Stimulated activated naive CD4-positive, alpha-beta T cell treated with Interleukin-2 at 50 U/mL for 16 hours (primary cell): ENCODE measurements around the gene NR2F1-AS1.
"Not testable (repeated sequence)": the region's sequence is repeated elsewhere in the genome, so short reads cannot be mapped to it uniquely, and the experiment has no call there.

Experiments
- DNase-seq: peaks from one replicate; lab custom pipeline; 2025; lab: John Stamatoyannopoulos, UW

Gene NR2F1-AS1

GRCh38 chr5:93430118-93430517 lies 150.9 kb downstream of the NR2F1-AS1 start:
- DNase-seq, result no peak

GRCh38 chr5:93428868-93429267 lies 152.2 kb downstream of the NR2F1-AS1 start:
- DNase-seq, result no peak

- DNase-seq, result no peak
These were observed 153.7 kb downstream of the NR2F1-AS1 start for GRCh38 chr5:93427316-93427715.

DNA sequence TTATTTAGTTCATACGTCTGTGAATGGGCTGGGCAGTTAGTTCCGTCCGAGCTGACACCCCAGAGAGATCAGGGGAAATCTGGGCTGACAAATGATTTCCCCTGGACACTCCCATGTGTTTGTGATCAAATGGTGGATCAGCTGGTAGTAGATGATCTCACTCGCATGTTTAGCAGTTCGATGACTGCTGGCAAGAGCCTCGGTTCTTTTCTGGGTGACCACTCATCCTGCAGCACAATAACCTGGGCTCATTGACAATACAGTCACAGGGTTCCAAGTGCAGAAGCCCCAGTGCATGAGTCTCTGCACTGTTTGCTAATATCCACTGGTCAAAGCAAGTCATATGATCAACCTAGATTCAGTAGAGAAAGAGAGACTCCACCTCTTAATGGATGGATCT lies 155.9 kb downstream of the NR2F1-AS1 start:
- no peak for DNase-seq

DNA sequence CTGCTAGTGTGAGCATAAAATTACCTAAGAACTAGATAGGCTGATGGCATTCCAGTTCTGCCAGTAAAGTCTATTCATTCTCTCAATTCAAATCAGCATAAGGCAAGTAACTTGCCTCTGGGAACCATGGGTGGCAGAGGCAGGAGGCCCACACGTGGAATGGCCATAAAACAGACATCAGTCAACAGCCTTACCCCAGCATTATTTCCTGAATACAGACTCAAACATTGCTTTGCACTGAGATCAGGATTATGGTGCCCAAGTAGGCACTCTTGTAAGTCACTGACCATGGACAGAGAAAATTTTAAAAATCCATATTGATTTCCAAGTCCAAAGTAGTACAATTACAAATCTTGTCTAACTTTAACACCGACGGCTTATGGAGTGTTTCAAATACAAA lies 157.7 kb downstream of the NR2F1-AS1 start:
- DNase-seq, result no peak

DNA sequence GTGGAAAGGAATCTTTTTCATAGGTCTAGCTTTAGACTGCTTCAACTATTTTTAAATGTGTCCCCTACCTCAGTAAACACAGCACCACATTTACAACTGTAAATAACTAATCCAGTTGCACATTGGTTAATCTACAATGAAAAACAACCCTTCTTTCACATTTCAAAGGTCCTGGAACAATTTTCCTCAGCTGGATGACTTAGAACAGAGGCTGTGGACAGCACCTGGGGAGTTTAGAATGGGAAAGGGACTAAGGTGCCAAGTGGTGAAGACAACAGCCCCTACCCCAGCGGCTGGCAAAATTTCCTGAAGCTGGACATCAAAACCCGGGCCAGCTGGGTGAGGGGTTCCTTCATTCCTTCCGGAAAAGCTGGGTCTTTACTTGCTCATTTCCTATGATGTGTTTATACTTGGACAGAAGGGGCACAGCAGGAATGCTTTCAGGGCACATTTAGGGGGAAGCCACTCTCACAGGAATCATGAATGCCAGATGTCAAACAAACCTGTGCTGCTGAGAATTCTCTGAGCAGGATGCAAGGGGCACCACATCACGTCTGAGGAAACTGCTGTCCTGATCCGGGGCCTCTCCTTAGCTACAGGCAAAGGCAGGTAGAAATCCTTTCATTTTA lies 158.3 kb downstream of the NR2F1-AS1 start:
- DNase-seq, result no peak

- DNase-seq, result no peak
These were observed 159.0 kb downstream of the NR2F1-AS1 start for GRCh38 chr5:93421987-93422401.

DNA sequence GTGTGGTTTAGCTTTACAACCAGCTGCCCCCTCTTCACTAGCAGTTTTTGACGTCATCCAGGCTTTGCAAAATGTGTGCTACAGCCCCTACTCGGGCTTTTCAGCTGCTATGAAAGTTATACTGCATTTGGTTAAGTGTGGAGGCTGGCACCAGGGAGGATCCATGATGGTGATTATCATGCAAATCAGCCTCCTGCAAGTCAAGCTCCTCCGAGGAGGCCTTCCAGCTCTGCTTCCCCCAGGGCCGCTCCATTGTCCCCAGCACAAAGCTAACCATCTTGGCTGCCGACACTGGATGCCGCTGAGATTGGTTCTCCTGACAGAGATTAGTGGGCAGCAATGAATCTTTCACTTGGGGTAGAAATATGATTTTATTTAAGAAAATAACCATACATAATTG lies 159.6 kb downstream of the NR2F1-AS1 start:
- no peak for DNase-seq

DNA sequence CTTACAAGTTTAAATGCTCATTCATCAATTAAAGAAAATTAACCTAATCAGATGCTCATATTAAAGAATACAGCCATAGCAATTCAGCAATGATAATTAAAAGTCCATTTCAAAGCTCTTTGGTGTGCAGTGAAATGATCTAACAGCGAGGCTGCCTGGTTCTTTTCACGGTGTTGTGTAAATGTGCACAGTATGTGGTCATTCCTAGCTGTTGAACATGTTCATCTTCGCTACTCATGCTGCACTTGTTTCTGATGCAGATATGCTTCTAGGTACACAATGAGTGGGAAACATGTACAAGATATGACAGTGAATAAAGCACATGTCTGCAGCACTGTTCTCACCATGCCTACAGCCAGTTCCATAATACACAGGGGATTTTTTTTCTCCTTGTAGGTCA lies 163.5 kb downstream of the NR2F1-AS1 start:
- no peak for DNase-seq

- DNase-seq, result no peak
These were observed 165.2 kb downstream of the NR2F1-AS1 start for GRCh38 chr5:93415819-93416218.

- DNase-seq, result no peak
These were observed 169.3 kb downstream of the NR2F1-AS1 start for GRCh38 chr5:93411716-93412115.

GRCh38 chr5:93409691-93410090 lies 171.3 kb downstream of the NR2F1-AS1 start:
- DNase-seq, result no peak

- DNase-seq, result no peak
These were observed 173.6 kb downstream of the NR2F1-AS1 start for GRCh38 chr5:93407454-93407853.

DNA sequence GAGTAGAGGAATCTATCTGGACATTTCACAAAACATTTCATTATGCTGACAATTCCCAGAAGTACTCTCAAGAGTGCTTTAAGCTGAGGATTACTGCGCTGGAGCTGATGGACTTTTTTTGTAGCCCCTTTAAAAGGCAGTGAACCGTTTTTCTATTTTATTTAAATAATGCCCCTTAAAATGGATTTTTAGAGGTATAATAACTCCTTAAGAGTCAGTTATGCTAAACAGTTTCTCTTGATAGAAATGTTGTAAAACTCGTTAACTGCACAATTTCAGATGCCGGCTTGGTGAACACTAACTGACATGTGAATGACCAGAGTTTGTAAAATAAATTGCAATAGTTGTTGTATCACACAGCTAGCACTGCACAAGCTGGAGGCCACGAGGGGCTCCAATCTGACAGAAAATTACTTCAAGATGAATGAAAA lies 174.0 kb downstream of the NR2F1-AS1 start:
- no peak for DNase-seq

DNA sequence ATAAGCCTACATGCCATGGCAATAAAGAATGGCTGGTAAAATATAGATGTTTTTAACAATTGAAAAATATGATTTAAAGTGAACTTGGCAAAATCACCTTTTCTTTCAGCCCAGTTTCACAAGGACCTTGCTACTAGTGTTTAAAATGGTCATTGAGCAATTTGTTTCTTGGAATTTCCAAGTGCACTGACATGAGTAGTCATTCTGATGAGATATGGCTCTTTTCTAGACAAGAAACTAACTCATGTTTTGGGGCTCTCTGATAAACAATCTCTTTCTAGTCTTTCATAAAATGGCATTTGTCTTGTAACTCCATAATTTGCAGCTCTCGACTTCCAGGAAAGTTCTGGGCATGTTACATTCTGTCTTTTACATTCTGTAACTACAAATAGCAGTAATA lies 176.8 kb downstream of the NR2F1-AS1 start:
- DNase-seq, result no peak

DNA sequence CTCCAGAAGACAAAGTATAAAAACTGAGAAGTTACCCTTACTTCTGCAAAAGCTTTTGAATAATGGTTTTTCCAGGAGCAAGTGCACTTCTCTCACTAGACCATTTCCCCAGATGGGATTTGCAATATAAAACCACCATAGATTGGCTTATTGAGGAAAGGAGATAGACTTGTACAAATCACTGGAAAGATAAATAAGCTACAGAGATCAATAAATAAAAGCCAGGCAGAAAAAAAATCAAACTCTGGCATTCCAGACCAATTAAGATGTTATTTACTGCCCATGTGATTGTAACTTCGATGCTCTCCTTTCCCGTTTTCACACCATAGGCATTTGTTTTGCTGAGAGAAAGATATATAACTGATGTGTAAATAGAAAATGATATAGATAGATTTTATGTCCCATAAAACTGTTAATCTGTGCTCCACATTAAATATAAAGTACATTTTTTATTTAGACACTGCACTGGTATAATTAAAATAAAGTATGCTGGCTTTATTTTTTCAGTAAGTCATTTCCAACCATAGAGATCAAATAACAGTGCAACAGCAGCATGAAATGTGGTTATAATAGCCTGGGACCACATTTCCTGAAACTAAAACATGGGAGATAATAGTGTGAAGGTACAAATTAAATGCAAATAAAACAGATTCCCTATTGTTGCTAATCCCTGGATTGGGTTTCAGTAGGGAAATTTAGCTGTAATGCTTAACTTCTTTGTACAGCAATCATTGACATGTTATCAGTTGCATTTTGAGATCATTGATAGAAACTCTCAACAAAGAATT lies 177.7 kb downstream of the NR2F1-AS1 start:
- DNase-seq, result no peak

- DNase-seq, result no peak
These were observed 178.6 kb downstream of the NR2F1-AS1 start for GRCh38 chr5:93402451-93402850.

DNA sequence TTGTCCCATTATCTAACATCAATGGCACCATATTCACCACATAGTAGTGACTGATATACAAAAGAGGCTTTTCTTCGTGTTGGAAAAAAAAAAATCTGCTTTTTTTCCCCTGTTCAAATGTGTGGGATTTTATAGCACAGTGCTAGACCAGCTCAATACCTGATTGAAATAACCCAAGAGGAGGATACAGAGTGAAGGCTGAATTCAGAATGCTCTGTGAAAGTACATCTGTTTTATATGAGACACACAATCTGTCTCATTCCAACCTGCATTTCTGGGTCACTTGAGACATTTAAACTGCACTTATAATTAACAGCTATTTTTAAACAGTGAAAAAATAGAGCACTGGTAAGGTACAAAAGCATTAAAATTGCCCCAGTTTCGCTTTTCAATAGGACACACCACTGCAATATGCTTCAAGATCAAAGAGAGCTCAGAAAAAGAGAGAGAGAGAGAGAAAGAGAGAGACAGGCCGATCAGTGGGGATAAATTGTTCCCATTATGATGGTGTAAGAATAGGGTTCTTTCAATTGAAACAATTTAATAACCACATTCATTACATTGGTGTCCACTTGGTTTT lies 179.3 kb downstream of the NR2F1-AS1 start:
- DNase-seq, result no peak

- no peak for DNase-seq
These were observed 181.3 kb downstream of the NR2F1-AS1 start for GRCh38 chr5:93399675-93400074.

- no peak for DNase-seq
These were observed 185.0 kb downstream of the NR2F1-AS1 start for GRCh38 chr5:93395971-93396379.

GRCh38 chr5:93395010-93395409 lies 186.0 kb downstream of the NR2F1-AS1 start:
- no peak for DNase-seq

DNA sequence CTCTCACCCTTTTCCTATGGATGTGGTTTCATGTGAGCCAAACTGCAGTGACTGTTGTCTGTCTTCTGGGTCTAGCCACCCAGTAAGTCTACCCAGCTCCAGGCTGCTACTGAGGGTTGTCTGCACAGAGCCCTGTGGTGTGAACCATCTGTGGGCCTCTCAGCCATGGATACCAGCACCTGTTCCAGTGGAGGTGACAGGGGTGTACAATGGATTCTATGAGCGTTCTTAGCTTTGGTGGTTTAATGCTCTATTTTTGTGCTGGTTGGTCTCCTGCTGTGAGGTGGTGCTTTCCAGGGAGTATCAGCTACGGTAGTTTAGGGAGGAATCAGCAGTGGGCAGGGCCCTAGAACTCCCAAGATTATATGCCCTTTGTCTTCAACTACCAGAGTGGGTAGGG lies 186.7 kb downstream of the NR2F1-AS1 start:
- DNase-seq, result no peak

GRCh38 chr5:93391169-93391568 lies 189.8 kb downstream of the NR2F1-AS1 start:
- DNase-seq, result not testable (repeated sequence)
